ENCODE measurements around the gene FAM13B. TPM values are rescaled to one million over a fixed set of nuclear protein-coding genes. Genes with fewer than 3 reads are reported as not detected.

Gene FAM13B
- total RNA-seq, 1 experiment from 2014 or later, result 13.0 TPM

- intact Hi-C loops (cut with micrococcal nuclease), result no loop called here
- Histone ChIP-seq H3K27me3 (ENCODE audit: low read length) (no peaks in the 10 kb centered on the region), H2AFZ (ENCODE audit: low read length) (no peak overlapping the region), H3K9me2 (replicated peaks; ENCODE audit: low read length) (no peaks in the 10 kb centered on the region), H3K36me3 (ENCODE audit: low read depth, low read length) (no peaks in the 10 kb centered on the region), H3K27ac (ENCODE audit: low read length) (no peak overlapping the region), H3F3A (ENCODE audit: low read length, unreplicated experiment) (no peaks in the 10 kb centered on the region), H3K4me3 (ENCODE audit: low read length) (no peak overlapping the region), H3K9me3 (ENCODE audit: low read length) (no peaks in the 10 kb centered on the region), H4K20me1 (ENCODE audit: low read length) (no peaks in the 10 kb centered on the region), H3K79me2 (ENCODE audit: low read length) (no peaks in the 10 kb centered on the region), H3K4me2 (ENCODE audit: low read length) (no peak overlapping the region), H3K9ac (ENCODE audit: low read length) (no peak overlapping the region), H3K4me1 (ENCODE audit: insufficient read depth, low read length) (no peaks in the 10 kb centered on the region)
- DNase-seq (no peak), ATAC-seq (no peak)
- TF ChIP-seq CTCF (conservative IDR thresholded peaks at IDR 0.05; ENCODE audit: low read depth, low read length) (no peak), EZH2phosphoT487 (IDR thresholded peaks at IDR 0.05; ENCODE audit: borderline replicate concordance, low read length) (no peak), EZH2 (IDR thresholded peaks at IDR 0.05; ENCODE audit: low read length, unreplicated experiment) (no peak)
- BruUV-seq (replicated peaks), result no TSS peak
- ChIA-PET CTCF (no interaction called here), POLR2A (ENCODE audit: unreplicated experiment) (no interaction called here)
Observed at GRCh38 chr5:137916923-137917322, 116.0 kb downstream of the FAM13B start.

- Histone ChIP-seq H3K9me2 (replicated peaks; ENCODE audit: low read length) (no peaks in the 10 kb centered on the region), H3K36me3 (ENCODE audit: low read depth, low read length) (no peaks in the 10 kb centered on the region), H3K4me3 (ENCODE audit: low read length) (no peak overlapping the region), H3K27ac (ENCODE audit: low read length) (no peak overlapping the region), H3F3A (ENCODE audit: low read length, unreplicated experiment) (no peaks in the 10 kb centered on the region), H3K79me2 (ENCODE audit: low read length) (no peaks in the 10 kb centered on the region), H3K27me3 (ENCODE audit: low read length) (no peaks in the 10 kb centered on the region), H3K9me3 (ENCODE audit: low read length) (no peaks in the 10 kb centered on the region), H2AFZ (ENCODE audit: low read length) (no peak overlapping the region), H3K4me1 (ENCODE audit: insufficient read depth, low read length) (no peaks in the 10 kb centered on the region), H3K4me2 (ENCODE audit: low read length) (no peak overlapping the region), H3K9ac (ENCODE audit: low read length) (no peak overlapping the region), H4K20me1 (ENCODE audit: low read length) (no peaks in the 10 kb centered on the region)
- no peak for ATAC-seq
- ChIA-PET CTCF (no interaction called here), POLR2A (ENCODE audit: unreplicated experiment) (no interaction called here)
- DNase-seq, result no peak
- TF ChIP-seq EZH2 (IDR thresholded peaks at IDR 0.05; ENCODE audit: low read length, unreplicated experiment) (no peak), EZH2phosphoT487 (IDR thresholded peaks at IDR 0.05; ENCODE audit: borderline replicate concordance, low read length) (no peak), CTCF (conservative IDR thresholded peaks at IDR 0.05; ENCODE audit: low read depth, low read length) (no peak)
- intact Hi-C loops (cut with micrococcal nuclease), result no loop called here
- no TSS peak for BruUV-seq (replicated peaks)
Observed at GRCh38 chr5:137914758-137915157, 118.1 kb downstream of the FAM13B start.

- H3K9ac ChIP-seq (ENCODE audit: low read length), result no peak overlapping the region
- H3K36me3 ChIP-seq (ENCODE audit: low read depth, low read length), result no peaks in the 10 kb centered on the region
- H3K9me2 ChIP-seq (replicated peaks; ENCODE audit: low read length), result no peaks in the 10 kb centered on the region
- no peaks in the 10 kb centered on the region for H3K9me3 ChIP-seq (ENCODE audit: low read length)
- BruUV-seq (replicated peaks), result no TSS peak
- ATAC-seq, result no peak
- no peaks in the 10 kb centered on the region for H4K20me1 ChIP-seq (ENCODE audit: low read length)
- no peak overlapping the region for H3K4me3 ChIP-seq (ENCODE audit: low read length)
- no peak for DNase-seq
- ChIA-PET CTCF (no interaction called here), POLR2A (ENCODE audit: unreplicated experiment) (interaction anchor here (0.6 kb wide), 1 partner anchor 22 kb away, joined by 6 read pairs; no protein-coding TSS in a partner anchor)
- no peaks in the 10 kb centered on the region for H3F3A ChIP-seq (ENCODE audit: low read length, unreplicated experiment)
- H2AFZ ChIP-seq (ENCODE audit: low read length), result no peak overlapping the region
- H3K79me2 ChIP-seq (ENCODE audit: low read length), result no peaks in the 10 kb centered on the region
- TF ChIP-seq EZH2 (IDR thresholded peaks at IDR 0.05; ENCODE audit: low read length, unreplicated experiment), result no peak
- no peak for TF ChIP-seq EZH2phosphoT487 (IDR thresholded peaks at IDR 0.05; ENCODE audit: borderline replicate concordance, low read length)
- no peak for TF ChIP-seq CTCF (conservative IDR thresholded peaks at IDR 0.05; ENCODE audit: low read depth, low read length)
- intact Hi-C loops (cut with micrococcal nuclease), result no loop called here
- H3K27me3 ChIP-seq (ENCODE audit: low read length), result no peaks in the 10 kb centered on the region
- no peak overlapping the region for H3K4me2 ChIP-seq (ENCODE audit: low read length)
- no peak overlapping the region for H3K27ac ChIP-seq (ENCODE audit: low read length)
- no peaks in the 10 kb centered on the region for H3K4me1 ChIP-seq (ENCODE audit: insufficient read depth, low read length)
Observed at GRCh38 chr5:137902408-137903133, 130.3 kb downstream of the FAM13B start.
